ENCODE results near the gene SLC25A28.

The SLC25A28 gene

DNA sequence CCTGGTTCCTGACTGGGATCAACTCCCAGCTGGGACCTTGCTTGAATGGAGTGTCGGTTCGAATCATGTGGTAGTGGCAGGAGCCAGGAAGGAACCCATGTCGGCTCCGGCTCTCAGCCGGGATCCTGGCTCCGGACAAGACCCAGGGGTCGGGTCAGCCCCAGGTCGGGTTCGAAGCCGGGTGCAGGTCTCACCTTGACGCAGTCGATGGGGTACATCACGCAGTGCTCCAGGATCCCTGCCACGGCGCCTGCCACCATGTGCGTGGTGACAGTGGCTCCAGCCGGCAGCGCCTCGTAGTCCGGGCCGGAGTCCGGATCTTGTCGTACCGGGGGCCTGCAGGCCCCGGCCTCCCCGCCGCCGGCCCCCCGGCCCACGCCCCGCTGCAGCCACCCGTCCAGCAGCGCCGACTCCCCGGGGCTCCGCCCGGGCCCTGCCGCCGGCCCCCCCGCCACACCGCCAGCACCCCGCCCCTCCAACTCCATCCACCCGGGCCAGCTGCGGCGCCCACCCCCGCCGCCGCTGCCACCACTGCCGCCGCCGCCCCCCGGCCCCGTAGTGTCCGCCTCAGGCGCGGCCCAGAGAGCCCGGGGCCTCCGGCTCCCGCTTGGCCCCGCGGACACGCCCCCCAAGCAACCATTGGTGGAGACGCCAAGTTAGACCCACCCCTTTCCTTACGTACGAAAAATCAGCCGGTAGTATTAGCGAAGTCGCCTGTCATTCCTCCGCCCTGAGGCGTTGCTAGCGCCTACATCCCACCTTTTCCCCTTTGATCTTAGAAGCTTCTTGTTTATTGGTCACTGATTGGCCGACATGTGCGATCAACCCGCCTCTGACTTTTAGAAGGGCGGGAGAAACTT is at the start of gene SLC25A28:
Gene SLC25A28, minus strand, starts transcription at position 589 of the 860 bp plus-strand sequence. Its CDS starts 104 bp downstream, at position 485.
- DNase-seq (ENCODE audit: low read depth) = peak; percentile 100
- H3K4me3 ChIP-seq (ENCODE audit: low read depth, low read length) = peak within 1 kb of the TSS; percentile 95
- TF ChIP-seq, protein P1, sequence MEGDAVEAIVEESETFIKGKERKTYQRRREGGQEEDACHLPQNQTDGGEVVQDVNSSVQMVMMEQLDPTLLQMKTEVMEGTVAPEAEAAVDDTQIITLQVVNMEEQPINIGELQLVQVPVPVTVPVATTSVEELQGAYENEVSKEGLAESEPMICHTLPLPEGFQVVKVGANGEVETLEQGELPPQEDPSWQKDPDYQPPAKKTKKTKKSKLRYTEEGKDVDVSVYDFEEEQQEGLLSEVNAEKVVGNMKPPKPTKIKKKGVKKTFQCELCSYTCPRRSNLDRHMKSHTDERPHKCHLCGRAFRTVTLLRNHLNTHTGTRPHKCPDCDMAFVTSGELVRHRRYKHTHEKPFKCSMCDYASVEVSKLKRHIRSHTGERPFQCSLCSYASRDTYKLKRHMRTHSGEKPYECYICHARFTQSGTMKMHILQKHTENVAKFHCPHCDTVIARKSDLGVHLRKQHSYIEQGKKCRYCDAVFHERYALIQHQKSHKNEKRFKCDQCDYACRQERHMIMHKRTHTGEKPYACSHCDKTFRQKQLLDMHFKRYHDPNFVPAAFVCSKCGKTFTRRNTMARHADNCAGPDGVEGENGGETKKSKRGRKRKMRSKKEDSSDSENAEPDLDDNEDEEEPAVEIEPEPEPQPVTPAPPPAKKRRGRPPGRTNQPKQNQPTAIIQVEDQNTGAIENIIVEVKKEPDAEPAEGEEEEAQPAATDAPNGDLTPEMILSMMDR (IDR thresholded peaks at IDR 0.05; ENCODE audit: insufficient read depth, low read depth, low read length, missing control alignments) = no peak

DNA sequence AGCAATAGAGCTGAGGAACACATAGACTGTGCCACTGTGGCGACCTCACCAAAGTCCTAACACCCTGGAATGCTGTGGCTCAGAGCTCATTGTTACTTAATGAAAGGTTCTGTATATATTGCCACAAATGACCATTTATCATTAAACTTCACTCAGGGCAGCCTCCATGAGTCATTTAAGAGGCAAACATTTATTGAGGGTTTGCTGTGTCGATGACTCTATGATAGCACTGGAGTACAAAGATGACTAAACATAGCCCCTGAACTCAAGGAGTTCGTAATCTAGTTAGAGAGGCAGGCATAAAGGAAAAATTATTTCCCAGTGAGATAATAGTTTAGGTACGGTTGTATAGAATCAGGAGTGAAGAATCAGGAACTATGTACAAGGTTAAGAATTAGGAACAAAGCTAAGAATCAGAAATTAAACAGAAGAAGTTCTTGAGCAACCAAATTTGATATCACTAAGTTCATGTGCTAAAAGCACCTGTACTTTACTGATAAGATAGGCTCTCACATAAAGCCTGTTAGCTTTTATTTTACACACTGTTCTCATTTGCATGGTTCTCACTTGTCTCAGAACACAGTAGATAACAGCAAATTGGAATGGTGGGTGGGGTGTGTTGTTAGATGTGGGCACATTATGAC is 47.0 kb upstream of the SLC25A28 start:
- no peak overlapping the region for H3K4me3 ChIP-seq (ENCODE audit: low read depth, low read length)
- TF ChIP-seq, protein P1 (IDR thresholded peaks at IDR 0.05; ENCODE audit: insufficient read depth, low read depth, low read length, missing control alignments) = no peak
- no peak for DNase-seq (ENCODE audit: low read depth)

GRCh38 chr10:99665304-99665703 is 45.1 kb upstream of the SLC25A28 start:
- TF ChIP-seq, protein P1 (IDR thresholded peaks at IDR 0.05; ENCODE audit: insufficient read depth, low read depth, low read length, missing control alignments) = no peak
- no peak overlapping the region for H3K4me3 ChIP-seq (ENCODE audit: low read depth, low read length)
- no peak for DNase-seq (ENCODE audit: low read depth)

GRCh38 chr10:99661377-99661763 is 41.1 kb upstream of the SLC25A28 start:
- no peak overlapping the region for H3K4me3 ChIP-seq (ENCODE audit: low read depth, low read length)
- DNase-seq (ENCODE audit: low read depth) = no peak
- TF ChIP-seq, protein P1 (IDR thresholded peaks at IDR 0.05; ENCODE audit: insufficient read depth, low read depth, low read length, missing control alignments) = no peak

DNA sequence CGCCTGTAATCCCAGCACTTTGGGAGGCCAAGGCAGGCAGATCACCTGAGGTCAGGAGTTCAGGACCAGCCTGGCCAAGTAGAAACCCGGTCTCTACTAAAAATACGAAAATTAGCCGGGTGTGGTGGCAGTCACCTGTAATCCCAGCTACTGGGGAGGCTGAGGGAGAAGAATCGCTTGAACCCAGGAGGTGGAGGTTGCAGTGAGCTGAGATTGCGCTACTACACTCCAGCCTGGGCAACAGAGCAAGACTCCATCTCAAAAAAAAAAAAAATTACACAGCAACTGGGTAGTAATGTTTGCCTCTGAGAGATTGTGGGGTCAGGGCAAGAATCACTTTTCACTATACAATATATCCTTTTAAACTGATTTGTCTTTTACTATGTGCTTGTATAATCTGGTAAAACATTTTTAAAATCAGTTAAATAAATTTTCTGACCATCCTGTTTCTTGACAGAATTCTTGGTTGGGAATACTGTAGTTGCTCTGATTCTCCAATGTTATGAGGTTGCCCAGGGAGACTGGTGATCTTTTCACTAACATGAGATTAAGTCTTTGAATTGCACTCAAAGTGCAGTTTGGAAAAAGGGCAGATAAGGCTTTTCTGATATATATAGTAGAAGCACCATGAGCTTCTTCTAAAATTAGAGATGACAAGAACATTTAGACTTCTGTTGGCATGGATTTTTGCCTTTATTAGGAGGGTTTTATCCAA is 40.6 kb upstream of the SLC25A28 start:
- H3K4me3 ChIP-seq (ENCODE audit: low read depth, low read length) = no peak overlapping the region
- DNase-seq (ENCODE audit: low read depth) = no peak
- TF ChIP-seq, protein P1 (IDR thresholded peaks at IDR 0.05; ENCODE audit: insufficient read depth, low read depth, low read length, missing control alignments) = no peak

GRCh38 chr10:99659868-99660366 is 39.7 kb upstream of the SLC25A28 start:
- H3K4me3 ChIP-seq (ENCODE audit: low read depth, low read length) = peak overlapping the region; percentile 92
- DNase-seq (ENCODE audit: low read depth) = no peak
- TF ChIP-seq, protein P1 (IDR thresholded peaks at IDR 0.05; ENCODE audit: insufficient read depth, low read depth, low read length, missing control alignments) = no peak

Data from GM12865 (cell line).